ENCODE results near the gene OR1A1.
"Not testable (repeated sequence)": the region's sequence is repeated elsewhere in the genome, so short reads cannot be mapped to it uniquely, and the experiment has no call there.

OR1A1 gene, protein sequence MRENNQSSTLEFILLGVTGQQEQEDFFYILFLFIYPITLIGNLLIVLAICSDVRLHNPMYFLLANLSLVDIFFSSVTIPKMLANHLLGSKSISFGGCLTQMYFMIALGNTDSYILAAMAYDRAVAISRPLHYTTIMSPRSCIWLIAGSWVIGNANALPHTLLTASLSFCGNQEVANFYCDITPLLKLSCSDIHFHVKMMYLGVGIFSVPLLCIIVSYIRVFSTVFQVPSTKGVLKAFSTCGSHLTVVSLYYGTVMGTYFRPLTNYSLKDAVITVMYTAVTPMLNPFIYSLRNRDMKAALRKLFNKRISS

DNA sequence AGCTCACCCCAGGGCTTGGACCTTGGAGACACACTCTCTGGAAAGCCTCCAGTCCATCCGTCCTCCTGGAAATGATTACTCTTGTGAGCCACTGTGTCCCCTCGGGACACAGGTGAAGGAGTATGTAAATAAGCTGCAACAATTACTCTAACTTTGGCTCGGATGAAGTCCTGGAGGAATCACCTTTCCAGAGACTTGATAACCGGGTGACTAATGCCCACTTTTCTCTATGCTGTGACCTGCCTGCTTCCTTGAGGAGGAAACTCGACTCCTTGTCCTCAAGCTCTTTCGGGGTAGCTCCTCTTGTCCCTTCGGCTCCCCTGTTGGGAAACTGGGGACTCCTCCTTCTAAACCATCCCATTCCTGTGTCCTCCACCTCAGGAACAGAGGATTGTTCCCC lies at the start of gene OR1A1:
Gene OR1A1 (plus strand): TSS at position 301 of the 400 bp plus-strand sequence. CDS start 7,954 bp downstream, outside the sequence.
- DNase-seq: no peak

DNA sequence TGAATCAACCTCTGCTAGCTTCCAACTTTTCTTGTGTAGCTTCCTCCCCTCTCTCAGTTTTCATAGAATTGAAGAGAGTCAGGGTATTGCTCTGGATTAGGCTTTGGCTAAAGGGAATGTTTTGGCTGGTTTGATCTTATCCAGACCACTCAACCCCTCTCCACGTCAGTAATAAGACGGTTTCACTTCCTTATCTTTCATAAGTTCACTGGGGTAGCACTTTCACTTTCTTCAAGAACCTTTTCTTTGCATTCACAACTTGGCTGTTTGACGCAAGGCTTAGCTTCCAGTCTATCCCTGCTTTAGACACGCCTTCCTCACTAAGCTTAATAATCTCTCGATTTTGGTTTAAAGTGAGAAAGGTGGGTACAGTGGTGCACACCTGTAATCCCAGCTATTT lies 39.9 kb upstream of the OR1A1 start:
- DNase-seq: peak; percentile 88

GRCh38 chr17:3189961-3190360 lies 17.5 kb upstream of the OR1A1 start:
- DNase-seq: peak; percentile 71

DNA sequence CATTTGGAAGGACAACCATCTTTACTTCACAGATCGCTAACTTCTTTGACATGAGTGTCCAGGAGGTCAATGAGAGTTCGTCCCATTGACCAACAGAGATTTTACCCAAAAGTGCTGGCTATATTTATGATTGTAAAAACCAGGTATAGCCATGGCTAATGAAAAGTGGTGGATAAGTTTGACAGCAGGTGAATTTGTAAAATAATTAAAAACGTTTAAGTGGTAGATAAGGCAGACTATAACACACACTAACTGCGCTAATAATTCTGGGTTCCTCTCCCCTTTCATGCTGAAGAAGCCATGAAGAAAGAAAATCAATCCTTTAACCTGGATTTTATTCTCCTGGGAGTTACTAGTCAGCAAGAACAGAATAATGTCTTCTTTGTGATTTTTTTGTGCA lies 10.2 kb upstream of the OR1A1 start, which contains the start of gene OR1A2:
Gene OR1A2 (plus strand): TSS at position 301 of the 400 bp plus-strand sequence. CDS start 0 bp downstream, at position 301.
- no peak for DNase-seq

DNA sequence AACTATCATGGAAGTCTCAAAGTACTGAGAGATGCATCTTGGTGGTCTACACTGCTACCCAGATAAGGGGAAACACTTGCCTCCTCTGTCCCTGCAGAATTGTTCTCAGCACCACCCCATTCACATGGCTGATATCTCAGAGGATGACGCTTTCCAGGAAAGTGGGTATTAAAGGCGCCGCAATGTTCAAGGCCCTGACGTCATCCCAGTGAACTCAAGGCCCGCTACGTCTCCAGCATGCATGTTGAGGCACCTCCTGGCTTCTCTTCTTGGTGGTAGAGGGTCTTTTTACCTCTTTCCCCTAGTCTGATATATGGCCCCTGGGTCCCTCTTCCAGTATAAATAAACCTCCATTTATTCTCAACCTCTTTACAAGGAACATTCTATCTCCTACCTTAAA lies 1.0 kb downstream of the OR1A1 start:
- DNase-seq: no peak

GRCh38 chr17:3213001-3213400 lies 5.5 kb downstream of the OR1A1 start:
- DNase-seq: no peak

DNA sequence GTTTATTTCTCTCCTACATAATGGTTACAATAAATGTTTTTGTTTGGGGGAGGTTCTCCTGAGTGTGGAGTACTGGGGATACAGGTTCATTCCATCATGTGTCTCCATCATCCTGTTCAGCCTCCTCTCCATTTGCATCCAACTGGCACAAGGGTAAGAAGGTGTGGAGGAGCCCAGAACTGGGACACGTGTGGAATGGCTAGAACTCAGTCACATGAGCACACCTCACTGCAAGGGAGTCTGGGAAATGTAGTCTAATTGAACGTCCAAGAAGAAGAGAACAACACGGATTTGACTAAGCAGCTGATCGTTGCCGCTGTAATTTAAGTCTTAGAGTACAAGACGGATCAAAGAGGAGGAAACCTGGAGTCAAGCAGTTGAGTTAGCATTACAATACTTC lies 6.1 kb downstream of the OR1A1 start:
- DNase-seq: no peak

DNA sequence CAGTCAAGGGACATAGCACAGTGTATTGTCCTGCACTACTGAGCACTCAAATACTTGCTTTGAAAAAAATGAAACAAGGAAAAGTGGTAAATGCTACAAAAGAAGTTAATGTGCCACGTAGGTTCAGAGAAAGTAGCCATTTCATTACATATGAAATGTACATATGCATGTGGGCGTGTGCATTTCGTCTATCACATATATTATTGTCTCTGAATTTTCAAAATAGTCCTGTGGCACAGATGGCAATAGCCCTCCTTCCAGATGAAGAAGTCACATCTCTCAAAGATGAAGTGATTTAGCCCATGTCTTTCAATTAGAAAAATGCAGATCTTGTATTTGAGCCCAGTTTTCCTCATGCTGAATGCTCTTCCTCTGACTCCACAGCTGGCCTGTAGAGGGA lies 12.5 kb downstream of the OR1A1 start:
- DNase-seq: peak; percentile 30

DNA sequence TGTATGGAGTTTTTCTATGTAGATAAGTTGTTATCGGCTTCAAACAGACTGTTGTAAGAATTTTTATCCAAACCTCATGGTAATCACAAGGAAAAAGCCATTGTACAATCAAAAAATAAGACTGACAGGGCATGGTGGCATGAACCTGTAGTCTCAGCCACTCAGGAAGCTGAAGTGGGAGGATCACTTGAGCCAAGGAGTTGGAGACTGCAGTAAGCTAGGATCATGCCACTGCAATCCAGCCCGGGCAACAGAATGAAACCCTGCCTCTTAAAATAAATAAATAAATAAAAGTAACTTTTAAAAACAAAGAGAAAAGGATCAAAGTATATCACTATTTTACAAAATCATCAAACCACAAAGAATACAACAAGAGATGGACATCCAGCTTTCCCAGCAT lies 14.4 kb downstream of the OR1A1 start:
- DNase-seq: peak; percentile 67

- DNase-seq: peak; percentile 57
Measured at GRCh38 chr17:3222505-3222904, 15.0 kb downstream of the OR1A1 start.

DNA sequence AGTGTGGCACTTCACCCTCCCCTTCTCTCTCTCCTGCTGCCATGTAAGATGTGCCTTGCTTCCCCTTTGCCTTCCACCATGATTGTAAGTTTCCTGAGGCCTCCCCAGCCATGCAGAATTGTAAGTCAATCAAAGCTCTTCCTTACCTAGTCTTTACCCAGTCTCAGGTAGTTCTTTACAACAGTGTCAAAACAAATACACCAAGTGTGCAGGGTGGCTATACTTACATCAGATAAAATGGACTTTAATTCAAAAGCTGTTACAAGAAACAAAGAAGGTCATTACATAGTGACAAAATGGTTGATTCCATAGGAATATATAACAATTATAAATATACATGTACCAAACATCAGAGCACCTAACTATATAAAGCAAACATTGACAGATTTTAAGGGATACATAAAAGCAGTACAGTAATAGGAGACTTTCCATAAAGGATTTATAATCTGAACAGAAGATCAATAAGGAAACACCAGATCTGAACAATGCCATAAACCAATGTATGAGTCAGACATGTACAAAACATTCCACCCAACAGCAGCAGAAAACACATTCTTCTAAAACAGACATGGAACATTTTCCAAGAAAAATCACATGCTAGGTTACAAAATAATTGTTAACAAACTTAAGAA lies 17.4 kb downstream of the OR1A1 start:
- DNase-seq: not testable (repeated sequence)

- not testable (repeated sequence) for DNase-seq
Measured at GRCh38 chr17:3232300-3232699, 24.8 kb downstream of the OR1A1 start.

DNA sequence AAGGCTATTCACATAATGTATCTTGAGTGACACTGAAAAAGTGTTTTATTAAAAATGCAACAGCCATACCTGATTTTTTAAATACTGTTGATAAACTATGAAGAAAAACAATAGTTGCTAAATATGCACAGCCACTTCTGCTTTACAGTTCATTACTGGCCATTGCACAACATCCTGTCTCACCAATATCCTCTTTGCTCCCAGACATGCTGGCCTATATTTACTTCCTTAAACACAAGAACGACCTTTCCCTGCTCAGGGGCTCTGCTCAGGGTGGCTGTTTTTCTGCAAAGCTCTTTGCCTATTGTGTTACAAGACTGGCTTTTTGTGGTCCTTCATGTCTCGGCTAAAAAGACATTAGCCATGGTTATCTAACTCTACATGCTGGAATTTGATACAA lies 31.2 kb downstream of the OR1A1 start:
- peak; percentile 72 for DNase-seq

DNA sequence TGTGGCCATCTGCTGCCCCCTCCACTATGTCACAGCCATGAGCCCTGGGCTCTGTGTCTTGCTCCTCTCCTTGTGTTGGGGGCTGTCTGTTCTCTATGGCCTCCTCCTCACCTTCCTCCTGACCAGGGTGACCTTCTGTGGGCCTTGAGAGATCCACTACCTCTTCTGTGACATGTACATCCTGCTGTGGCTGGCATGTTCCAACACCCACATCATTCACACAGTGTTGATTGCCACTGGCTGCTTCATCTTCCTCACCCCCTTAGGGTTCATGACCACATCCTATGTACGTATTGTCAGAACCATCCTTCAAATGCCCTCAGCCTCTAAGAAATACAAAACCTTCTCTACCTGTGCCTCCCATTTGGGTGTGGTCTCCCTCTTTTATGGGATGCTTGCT lies 33.6 kb downstream of the OR1A1 start:
- DNase-seq: not testable (repeated sequence)

- peak; percentile 36 for DNase-seq
Measured at GRCh38 chr17:3244841-3245240, 37.4 kb downstream of the OR1A1 start.

DNA sequence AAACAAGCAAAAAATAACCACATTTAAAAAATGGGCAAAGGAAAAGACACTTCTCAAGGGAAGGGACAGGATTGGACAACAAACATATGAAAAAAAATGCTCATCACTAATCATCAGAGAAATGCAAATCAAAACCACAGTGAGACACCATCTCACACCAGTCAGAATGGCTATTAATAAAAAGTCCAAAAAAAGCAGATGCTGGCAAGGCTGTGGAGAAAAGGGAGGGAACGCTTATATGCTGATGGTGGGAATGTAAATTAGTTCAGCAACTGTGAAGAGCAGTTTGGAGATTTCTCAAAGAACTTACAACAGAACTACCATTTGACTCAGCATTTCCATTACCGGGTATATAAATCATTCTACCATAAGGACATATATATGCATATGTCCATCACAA lies 41.5 kb downstream of the OR1A1 start:
- DNase-seq: not testable (repeated sequence)

DNA sequence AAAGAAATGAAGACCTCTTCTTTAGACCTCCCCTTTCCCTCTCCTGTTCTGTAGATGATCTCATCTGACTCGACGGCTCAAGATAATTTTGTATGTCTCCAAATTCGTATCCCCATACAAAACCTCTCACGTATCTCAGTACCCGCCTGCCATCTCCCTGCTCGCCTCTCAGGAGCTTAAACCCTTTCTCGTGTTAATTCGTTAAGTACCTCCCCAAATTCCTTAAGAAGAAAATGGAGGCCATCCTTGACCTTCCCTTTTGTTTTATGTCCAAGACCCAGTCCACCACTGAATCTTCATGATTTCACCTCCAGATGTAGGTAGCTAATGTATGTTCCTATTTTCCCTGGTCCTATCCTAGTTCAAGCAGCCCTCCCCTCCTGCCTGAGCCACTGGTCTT lies 49.1 kb downstream of the OR1A1 start:
- DNase-seq: no peak

DNA sequence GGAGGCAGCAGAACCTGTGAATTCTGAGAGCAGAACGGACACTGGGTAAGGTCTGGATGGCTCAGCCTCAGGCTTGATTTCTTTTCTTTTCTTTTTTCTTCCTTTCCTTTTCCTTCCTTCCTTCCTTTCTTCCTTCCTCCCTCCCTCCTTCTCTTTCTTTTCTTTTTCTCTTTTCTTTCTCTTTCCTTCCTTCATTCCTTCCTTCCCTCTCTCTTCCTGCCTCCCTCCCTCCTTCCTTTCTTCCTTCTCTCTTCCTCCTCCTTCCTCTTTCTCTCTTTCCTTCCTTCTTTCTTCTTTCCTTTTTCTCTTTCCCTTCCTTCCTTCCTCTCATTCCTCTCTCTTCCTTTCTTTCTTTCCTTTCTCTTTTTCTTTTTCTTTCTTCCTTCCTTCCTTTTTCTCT lies 52.7 kb downstream of the OR1A1 start:
- no peak for DNase-seq

DNA sequence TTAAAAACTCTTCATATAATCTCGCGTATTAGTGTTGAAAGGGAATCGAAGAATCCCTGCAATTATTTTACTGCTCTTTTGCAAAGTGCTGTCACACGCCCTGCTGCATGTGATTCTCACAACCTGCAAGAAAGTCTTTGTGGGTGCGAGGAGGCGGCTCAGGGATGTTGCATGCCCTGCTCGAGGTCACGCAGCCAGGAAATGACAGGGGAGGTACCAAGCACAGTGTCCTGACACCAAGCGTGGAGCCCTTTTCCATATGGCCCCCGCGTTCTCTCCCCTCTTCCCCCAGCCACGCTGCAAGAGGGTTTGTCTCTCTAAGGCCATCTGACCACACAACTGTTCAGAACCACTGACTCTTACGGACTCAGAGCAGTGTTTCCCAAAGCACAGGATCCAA lies 53.1 kb downstream of the OR1A1 start:
- no peak for DNase-seq

Measured in OCI-M1 (cell line).